Neuron (in vitro differentiated cells): ENCODE measurements around the gene OR14C36.
"Not testable (repeated sequence)": the region's sequence is repeated elsewhere in the genome, so short reads cannot be mapped to it uniquely, and the experiment has no call there.

Source experiments
- H2AFZ ChIP-seq: one replicate; pipeline ENCODE4 v1.6.1; 2013; ENCODE audit warnings: low read depth, mild to moderate bottlenecking, inconsistent platforms, low read length, moderate library complexity
- H3K27me3 ChIP-seq: one replicate; pipeline ENCODE4 v1.6.1; 2013; ENCODE audit warnings: low read length; ENCODE audit not compliant: insufficient read depth
- H3K36me3 ChIP-seq: one replicate; pipeline ENCODE4 v1.6.1; 2013; ENCODE audit warnings: low read length; ENCODE audit not compliant: insufficient read depth
- H3K4me1 ChIP-seq: one replicate; pipeline ENCODE4 v1.6.1; 2013; ENCODE audit warnings: low read length; ENCODE audit not compliant: insufficient read depth
- H3K4me3 ChIP-seq: 2 replicates; pipeline ENCODE4 v1.5.1; 2013; ENCODE audit warnings: mild to moderate bottlenecking, low read length, moderate library complexity
- H3K9me3 ChIP-seq: one replicate; pipeline ENCODE4 v1.6.1; 2013; ENCODE audit warnings: low read length

The OR14C36 gene

GRCh38 chr1:248348475-248348874, at the start of gene OR14C36:
Gene OR14C36, plus strand, starts transcription at chr1:248348775. Its CDS starts 0 bp downstream, at chr1:248348775.
- no peaks in the 10 kb centered on the region for H3K9me3 ChIP-seq
- H2AFZ ChIP-seq = no peak within 1 kb of the TSS
- H3K4me3 ChIP-seq = no peak within 1 kb of the TSS
- no peaks in the 10 kb centered on the region for H3K27me3 ChIP-seq
- H3K36me3 ChIP-seq = no peaks in the 10 kb centered on the region
- no peaks in the 10 kb centered on the region for H3K4me1 ChIP-seq

GRCh38 chr1:248303324-248303723, 45.3 kb upstream of the OR14C36 start, which contains the start of gene OR2T12:
Gene OR2T12, minus strand, starts transcription at chr1:248303424. Its CDS starts 7,846 bp downstream, at chr1:248295578.
- Histone ChIP-seq H3K36me3 (no peaks in the 10 kb centered on the region), H3K4me1 (no peaks in the 10 kb centered on the region), H2AFZ (no peak within 1 kb of the TSS), H3K9me3 (no peaks in the 10 kb centered on the region), H3K4me3 (no peak within 1 kb of the TSS), H3K27me3 (no peaks in the 10 kb centered on the region)

GRCh38 chr1:248305672-248306071, 42.9 kb upstream of the OR14C36 start:
- not testable (repeated sequence) for H3K9me3 ChIP-seq, H3K4me3 ChIP-seq, H3K4me1 ChIP-seq, H2AFZ ChIP-seq, H3K36me3 ChIP-seq, H3K27me3 ChIP-seq

GRCh38 chr1:248306103-248306502, 42.5 kb upstream of the OR14C36 start:
- Histone ChIP-seq H3K36me3 (no peaks in the 10 kb centered on the region), H3K27me3 (no peaks in the 10 kb centered on the region), H3K9me3 (no peaks in the 10 kb centered on the region), H3K4me3 (no peak overlapping the region), H3K4me1 (no peaks in the 10 kb centered on the region), H2AFZ (no peak overlapping the region)

- not testable (repeated sequence) for H2AFZ ChIP-seq, H3K4me1 ChIP-seq, H3K27me3 ChIP-seq, H3K4me3 ChIP-seq, H3K36me3 ChIP-seq, H3K9me3 ChIP-seq
Measured at GRCh38 chr1:248306740-248307139, 41.8 kb upstream of the OR14C36 start.

- H3K27me3 ChIP-seq = no peaks in the 10 kb centered on the region
- H3K4me1 ChIP-seq = no peaks in the 10 kb centered on the region
- no peak overlapping the region for H3K4me3 ChIP-seq
- no peaks in the 10 kb centered on the region for H3K36me3 ChIP-seq
- no peak overlapping the region for H2AFZ ChIP-seq
- no peaks in the 10 kb centered on the region for H3K9me3 ChIP-seq
Measured at GRCh38 chr1:248316796-248317195, 31.8 kb upstream of the OR14C36 start.

GRCh38 chr1:248324468-248324867, 24.1 kb upstream of the OR14C36 start, which contains the start of gene OR2M7:
Gene OR2M7, minus strand, starts transcription at chr1:248324568. Its CDS starts 0 bp downstream, at chr1:248324568.
- Histone ChIP-seq H3K27me3 (no peaks in the 10 kb centered on the region), H3K4me1 (no peaks in the 10 kb centered on the region), H3K9me3 (no peaks in the 10 kb centered on the region), H3K4me3 (no peak within 1 kb of the TSS), H3K36me3 (no peaks in the 10 kb centered on the region), H2AFZ (no peak within 1 kb of the TSS)

GRCh38 chr1:248343451-248343850, 5.1 kb upstream of the OR14C36 start:
- no peak overlapping the region for H2AFZ ChIP-seq
- H3K4me1 ChIP-seq = no peaks in the 10 kb centered on the region
- H3K27me3 ChIP-seq = no peaks in the 10 kb centered on the region
- no peak overlapping the region for H3K4me3 ChIP-seq
- no peaks in the 10 kb centered on the region for H3K9me3 ChIP-seq
- no peaks in the 10 kb centered on the region for H3K36me3 ChIP-seq

- H3K9me3 ChIP-seq = no peaks in the 10 kb centered on the region
- no peaks in the 10 kb centered on the region for H3K27me3 ChIP-seq
- no peaks in the 10 kb centered on the region for H3K4me1 ChIP-seq
- H3K36me3 ChIP-seq = no peaks in the 10 kb centered on the region
- no peak overlapping the region for H2AFZ ChIP-seq
- H3K4me3 ChIP-seq = no peak overlapping the region
Measured at GRCh38 chr1:248359415-248359814, 10.8 kb downstream of the OR14C36 start.

GRCh38 chr1:248361121-248361715, 12.6 kb downstream of the OR14C36 start, which contains the start of gene OR2T4:
Gene OR2T4, plus strand, starts transcription at chr1:248361665. Its CDS starts 0 bp downstream, at chr1:248361665.
- Histone ChIP-seq H3K4me1 (no peaks in the 10 kb centered on the region), H2AFZ (no peak within 1 kb of the TSS), H3K36me3 (no peaks in the 10 kb centered on the region), H3K9me3 (no peaks in the 10 kb centered on the region), H3K4me3 (no peak within 1 kb of the TSS), H3K27me3 (no peaks in the 10 kb centered on the region)

- Histone ChIP-seq H3K27me3 (no peaks in the 10 kb centered on the region), H3K36me3 (no peaks in the 10 kb centered on the region), H3K4me3 (no peak overlapping the region), H3K4me1 (no peaks in the 10 kb centered on the region), H3K9me3 (no peaks in the 10 kb centered on the region), H2AFZ (no peak overlapping the region)
Measured at GRCh38 chr1:248366609-248367008, 18.0 kb downstream of the OR14C36 start.

GRCh38 chr1:248372394-248372793, 23.8 kb downstream of the OR14C36 start:
- H2AFZ ChIP-seq = no peak overlapping the region
- no peaks in the 10 kb centered on the region for H3K36me3 ChIP-seq
- H3K9me3 ChIP-seq = no peaks in the 10 kb centered on the region
- no peaks in the 10 kb centered on the region for H3K27me3 ChIP-seq
- no peak overlapping the region for H3K4me3 ChIP-seq
- no peaks in the 10 kb centered on the region for H3K4me1 ChIP-seq

GRCh38 chr1:248373761-248374160, 25.2 kb downstream of the OR14C36 start:
- no peak overlapping the region for H2AFZ ChIP-seq
- H3K4me1 ChIP-seq = no peaks in the 10 kb centered on the region
- no peaks in the 10 kb centered on the region for H3K9me3 ChIP-seq
- H3K27me3 ChIP-seq = no peaks in the 10 kb centered on the region
- H3K4me3 ChIP-seq = no peak overlapping the region
- no peaks in the 10 kb centered on the region for H3K36me3 ChIP-seq

GRCh38 chr1:248375446-248375845, 26.9 kb downstream of the OR14C36 start, which contains the start of gene OR2T6:
Gene OR2T6, plus strand, starts transcription at chr1:248375746. Its CDS starts 11,863 bp downstream, at chr1:248387609.
- Histone ChIP-seq H3K9me3 (no peaks in the 10 kb centered on the region), H3K4me3 (no peak within 1 kb of the TSS), H3K4me1 (no peaks in the 10 kb centered on the region), H3K36me3 (no peaks in the 10 kb centered on the region), H3K27me3 (no peaks in the 10 kb centered on the region), H2AFZ (no peak within 1 kb of the TSS)
